Ovary (tissue), 9 donors: Measurements from ENCODE around the gene CCSER2. TPM values are rescaled to one million over a fixed set of nuclear protein-coding genes. Genes with fewer than 3 reads are reported as not detected.

Source experiments
- DNase-seq, 5 donors: peaks; one replicate each; pipeline ENCODE4 v3.0.0-alpha.2; 2019 to 2020
- H3K27ac ChIP-seq, 2 donors: fragments of 200-600 bp; one replicate each; pipeline versions ENCODE4 v1.5.1 to v1.8.0; 2019 to 2022
- H3K27me3 ChIP-seq: fragments of 200-600 bp; one replicate; pipeline ENCODE4 v1.8.0; 2022
- H3K36me3 ChIP-seq: fragments of 200-600 bp; sonication (generic); one replicate; pipeline ENCODE4 v1.5.1; 2019
- H3K4me1 ChIP-seq: one replicate; pipeline ENCODE4 v1.8.1; 2013; ENCODE audit warnings: mild to moderate bottlenecking, moderate library complexity; ENCODE audit not compliant: insufficient read depth
- H3K4me3 ChIP-seq: fragments of 200-600 bp; sonication (generic); one replicate; pipeline ENCODE4 v1.5.1; 2017
- H3K9me3 ChIP-seq, 2 donors: fragments of 200-600 bp in 1 of 2; sonication (generic) in 1 of 2; one replicate each; pipeline versions ENCODE4 v1.5.1 to v1.8.1; 2013 to 2019; ENCODE audit warnings: mild to moderate bottlenecking in 1 of 2, moderate library complexity in 1 of 2
- EP300 ChIP-seq: sonication (generic); formaldehyde crosslinking; IDR thresholded peaks from one replicate; pipeline ENCODE4 v1.6.1; 2017; ENCODE audit warnings: antibody characterized with exemption
- POLR2A ChIP-seq: fragments of 450-650 bp; IDR thresholded peaks from one replicate; pipeline ENCODE4 v1.6.1; 2017; ENCODE audit warnings: antibody characterized with exemption, mild to moderate bottlenecking, moderate library complexity
- WGBS, 3 donors: extraction: QIAGEN DNeasy Blood & Tissue Kit in 1 of 3; methylation state at CpG; one replicate each; pipeline versions ENCODE4 v1.1.5 to v1.1.7; 2013 to 2017; 5-methylcytosine and 5-hydroxymethylcytosine counted together
- intact Hi-C, 4 donors: fragments of 100-400 bp; cut with DNase I; formaldehyde crosslinking; loops; one replicate each; pipeline versions ENCODE4 v1.11.0 to v1.15.1; 2022 to 2023
- polyA plus RNA-seq, 2 donors: library from polyadenylated mRNA; stranded (reverse); fragments of 200-250 nt in 1 of 2; fragments of 350-450 nt in 1 of 2; fragmentation: Illumina TruSeq in 1 of 2; extraction: RNeasy Lipid Tissue Mini Kit (QIAGEN cat#74804) in 1 of 2; gene quantifications; one replicate each; pipeline ENCODE4 v1.2.3, GENCODE V29; 2013 to 2014
- total RNA-seq, 7 donors: library from RNA; depleted of rRNA in 2 of 7; stranded (reverse); fragments of >200 nt in 2 of 7; fragmentation: NEBNext Ultra II Directional in 3 of 7; extraction: Animal tissue kit (Norgen Biotek cat#: 25700) in 3 of 7; gene quantifications; one replicate each; pipeline versions ENCODE4 v1.1.0 to v1.2.4, GENCODE V29; 2016 to 2023
- TF ChIP-seq, protein P1 (sequence below), 3 donors: fragments of 450-650 bp in 2 of 3; fragments of 200-600 bp in 1 of 3; IDR thresholded peaks; one replicate each; pipeline versions ENCODE4 v1.5.1 to v1.8.0; 2016 to 2022; ENCODE audit warnings: antibody characterized with exemption in 3 of 3, mild to moderate bottlenecking in 1 of 3
- donor health status: DM: no; HTN: no; CAD: no; lungs with moderate emphysema.
- donor health status: DM: no; HTN: no; CAD: no.
- donor health status: Bipolar disorder and iron deficiency.
- donor health status: DM: yes; HTN: yes; CAD: no.
- donor health status: DM: no; HTN: no; CAD: no.
- donor health status: DM: yes; HTN: yes; CAD: no.

CCSER2 gene
- total and polyA plus RNA-seq, 9 donors: 12.2 to 86.3 (median 50.7) TPM

DNA sequence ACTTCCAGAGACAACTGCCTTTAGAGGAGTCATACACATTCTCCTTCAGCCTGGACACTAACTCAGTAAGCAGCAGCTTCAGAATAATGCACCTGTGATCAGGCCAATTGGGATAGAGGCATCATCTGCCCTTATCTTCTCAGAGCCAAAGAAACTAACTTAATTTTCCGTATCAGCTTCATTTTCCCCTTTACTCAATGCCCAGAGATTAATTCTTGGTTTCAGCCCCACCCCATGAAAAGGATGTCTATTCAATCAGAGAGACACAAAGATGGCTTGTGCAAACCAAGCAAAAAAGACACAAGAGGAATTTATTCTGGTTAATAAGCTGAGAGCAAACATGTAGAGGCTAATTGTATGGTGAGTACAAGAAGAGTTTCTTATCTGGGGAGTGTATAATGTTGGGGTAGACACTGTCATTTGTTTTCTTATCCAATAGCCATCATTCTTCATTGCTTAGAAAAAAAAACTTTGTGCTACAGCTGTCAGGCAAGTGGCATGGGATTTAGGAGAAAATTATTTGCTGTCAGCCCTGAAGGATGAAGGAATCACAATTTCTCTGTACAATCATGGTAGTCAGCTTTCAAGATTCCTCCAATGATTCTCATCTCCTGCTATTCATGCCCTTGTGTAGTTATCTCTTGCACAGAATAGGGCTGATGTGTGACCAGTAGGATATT lies 38.7 kb upstream of the CCSER2 start:
- H3K9me3 ChIP-seq: no peaks in the 10 kb centered on the region
- no peak overlapping the region for H3K27ac ChIP-seq
- no peak for DNase-seq
- no peaks in the 10 kb centered on the region for H3K4me1 ChIP-seq
- WGBS, 3 donors: 65 to 74% (median 71%) methylated on average over 1 of the region's 1 CpG
- H3K36me3 ChIP-seq: no peaks in the 10 kb centered on the region
- no peaks in the 10 kb centered on the region for H3K27me3 ChIP-seq
- no peak overlapping the region for H3K4me3 ChIP-seq
- intact Hi-C loops: no loop called here
- no peak for TF ChIP-seq EP300
- no peak for TF ChIP-seq POLR2A
- TF ChIP-seq, protein P1, sequence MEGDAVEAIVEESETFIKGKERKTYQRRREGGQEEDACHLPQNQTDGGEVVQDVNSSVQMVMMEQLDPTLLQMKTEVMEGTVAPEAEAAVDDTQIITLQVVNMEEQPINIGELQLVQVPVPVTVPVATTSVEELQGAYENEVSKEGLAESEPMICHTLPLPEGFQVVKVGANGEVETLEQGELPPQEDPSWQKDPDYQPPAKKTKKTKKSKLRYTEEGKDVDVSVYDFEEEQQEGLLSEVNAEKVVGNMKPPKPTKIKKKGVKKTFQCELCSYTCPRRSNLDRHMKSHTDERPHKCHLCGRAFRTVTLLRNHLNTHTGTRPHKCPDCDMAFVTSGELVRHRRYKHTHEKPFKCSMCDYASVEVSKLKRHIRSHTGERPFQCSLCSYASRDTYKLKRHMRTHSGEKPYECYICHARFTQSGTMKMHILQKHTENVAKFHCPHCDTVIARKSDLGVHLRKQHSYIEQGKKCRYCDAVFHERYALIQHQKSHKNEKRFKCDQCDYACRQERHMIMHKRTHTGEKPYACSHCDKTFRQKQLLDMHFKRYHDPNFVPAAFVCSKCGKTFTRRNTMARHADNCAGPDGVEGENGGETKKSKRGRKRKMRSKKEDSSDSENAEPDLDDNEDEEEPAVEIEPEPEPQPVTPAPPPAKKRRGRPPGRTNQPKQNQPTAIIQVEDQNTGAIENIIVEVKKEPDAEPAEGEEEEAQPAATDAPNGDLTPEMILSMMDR (IDR thresholded peaks at IDR 0.05): no peak

DNA sequence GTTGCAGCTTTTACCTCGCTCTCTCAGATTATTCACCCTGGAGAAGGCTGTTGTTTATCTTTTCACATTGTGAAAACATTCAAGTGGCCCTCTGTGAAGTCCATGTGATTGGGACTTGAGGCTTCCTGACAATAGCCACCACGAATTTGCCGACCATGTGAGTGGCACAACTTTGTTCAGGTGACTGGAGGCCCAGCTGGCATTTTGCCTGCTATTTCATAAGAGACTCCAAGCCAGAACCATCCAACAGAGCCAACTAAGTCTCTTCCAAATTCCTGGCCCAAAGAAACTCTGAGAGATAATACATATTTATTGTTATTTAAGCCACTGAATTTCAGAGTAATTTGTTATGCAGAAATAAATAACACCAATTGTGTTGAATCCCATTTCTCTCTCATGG lies 38.2 kb upstream of the CCSER2 start:
- H3K27me3 ChIP-seq: no peaks in the 10 kb centered on the region
- H3K4me1 ChIP-seq: no peaks in the 10 kb centered on the region
- 68 to 73% (median 72%) methylated on average over 3 of the region's 3 CpGs for WGBS, 3 donors
- intact Hi-C loops: no loop called here
- no peak overlapping the region for H3K4me3 ChIP-seq
- DNase-seq: no peak
- no peak overlapping the region for H3K27ac ChIP-seq
- no peaks in the 10 kb centered on the region for H3K36me3 ChIP-seq
- TF ChIP-seq EP300 (no peak), POLR2A (no peak)
- TF ChIP-seq, protein P1 (IDR thresholded peaks at IDR 0.05): no peak
- no peaks in the 10 kb centered on the region for H3K9me3 ChIP-seq

DNA sequence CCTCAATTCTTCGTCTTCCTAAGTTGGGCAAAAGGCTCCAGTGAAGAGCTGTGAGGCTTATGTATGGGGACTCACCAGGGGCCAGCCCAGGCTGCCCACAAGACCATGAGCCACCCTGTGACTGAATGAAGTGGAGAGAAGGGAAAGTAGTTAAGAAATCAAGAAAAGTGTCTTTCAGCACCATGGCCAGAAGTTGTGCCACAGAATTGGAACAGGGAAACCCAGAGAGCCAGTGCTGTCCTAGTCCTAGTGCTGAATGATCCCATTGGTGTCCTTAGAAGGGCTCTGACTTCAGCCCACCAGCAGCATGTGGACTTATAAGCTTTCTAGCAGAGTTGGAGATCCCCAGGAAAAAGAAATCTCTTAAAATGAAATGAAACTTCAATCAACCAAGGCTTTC lies 37.0 kb upstream of the CCSER2 start:
- Histone ChIP-seq H3K27ac (no peak overlapping the region), H3K4me3 (no peak overlapping the region), H3K36me3 (no peaks in the 10 kb centered on the region), H3K9me3 (no peaks in the 10 kb centered on the region), H3K4me1 (no peaks in the 10 kb centered on the region), H3K27me3 (no peaks in the 10 kb centered on the region)
- WGBS, 3 donors: 16 to 37% (median 31%) methylated on average over 1 of the region's 1 CpG
- TF ChIP-seq, protein P1 (IDR thresholded peaks at IDR 0.05): no peak
- TF ChIP-seq EP300 (no peak), POLR2A (no peak)
- intact Hi-C loops: no loop called here
- DNase-seq: no peak

DNA sequence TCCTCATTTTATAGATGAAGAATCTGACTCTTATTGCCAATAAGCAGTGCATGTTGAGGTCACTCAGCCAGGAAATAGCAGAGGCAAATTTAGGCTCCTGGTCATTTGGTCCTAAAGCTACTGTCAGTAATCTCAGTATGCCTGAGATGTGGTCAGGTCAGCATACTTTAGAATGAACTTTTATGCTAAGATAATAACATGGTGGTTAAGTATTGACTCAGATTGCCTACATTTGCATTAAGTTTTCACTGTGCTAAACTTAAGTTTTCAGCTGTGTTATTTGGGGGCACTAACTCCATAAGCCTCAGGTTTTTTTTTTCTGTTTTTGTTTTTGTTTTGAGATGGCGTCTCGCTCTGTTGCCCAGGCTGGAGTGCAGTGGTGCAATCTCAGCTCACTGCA lies 35.9 kb upstream of the CCSER2 start:
- no peak for DNase-seq
- no peak for TF ChIP-seq POLR2A
- TF ChIP-seq EP300: no peak
- TF ChIP-seq, protein P1 (IDR thresholded peaks at IDR 0.05): no peak
- H3K27ac ChIP-seq: no peak overlapping the region
- no peaks in the 10 kb centered on the region for H3K9me3 ChIP-seq
- 89 to 91% (median 91%) methylated on average over 2 of the region's 2 CpGs for WGBS, 3 donors
- no peaks in the 10 kb centered on the region for H3K4me1 ChIP-seq
- no peaks in the 10 kb centered on the region for H3K27me3 ChIP-seq
- intact Hi-C loops: no loop called here
- no peak overlapping the region for H3K4me3 ChIP-seq
- H3K36me3 ChIP-seq: no peaks in the 10 kb centered on the region
